Neural progenitor cell (in vitro differentiated cells): ENCODE data around the gene BMP2K. TPM values are rescaled to one million over a fixed set of nuclear protein-coding genes. Genes with fewer than 3 reads are reported as not detected.
"Not testable (repeated sequence)": the region's sequence is repeated elsewhere in the genome, so short reads cannot be mapped to it uniquely, and the experiment has no call there.

Experiments
- DNase-seq: peaks from one replicate; pipeline ENCODE4 v3.0.0-alpha.2; 2016; ENCODE audit warnings: low spot score
- H2AFZ ChIP-seq: fragments of 200-600 bp; sonication (generic); replicated peaks from 2 replicates; pipeline ENCODE4 v1.6.1; 2016; ENCODE audit warnings: antibody characterized with exemption
- H3F3A ChIP-seq: fragments of 200-600 bp; sonication (generic); 2 replicates; pipeline ENCODE4 v1.6.1; 2016; ENCODE audit warnings: antibody characterized with exemption, low read depth
- H3K27ac ChIP-seq: fragments of 200-600 bp; sonication (generic); 2 replicates; pipeline ENCODE4 v1.5.1; 2016; ENCODE audit warnings: mild to moderate bottlenecking
- H3K27me3 ChIP-seq: fragments of 200-600 bp; sonication (generic); 2 replicates; pipeline ENCODE4 v1.6.1; 2016; ENCODE audit warnings: mild to moderate bottlenecking, moderate library complexity
- H3K36me3 ChIP-seq: fragments of 200-600 bp; sonication (generic); 2 replicates; pipeline ENCODE4 v1.5.1; 2016
- H3K4me1 ChIP-seq: fragments of 200-600 bp; sonication (generic); 2 replicates; pipeline ENCODE4 v1.6.1; 2016; ENCODE audit warnings: mixed run types
- H3K4me2 ChIP-seq: fragments of 200-600 bp; sonication (generic); 2 replicates; pipeline ENCODE4 v1.6.1; 2016
- H3K4me3 ChIP-seq: fragments of 200-600 bp; sonication (generic); 2 replicates; pipeline ENCODE4 v1.5.1; 2016
- H3K79me2 ChIP-seq: fragments of 200-600 bp; sonication (generic); 2 replicates; pipeline ENCODE4 v1.6.1; 2016; ENCODE audit warnings: low read depth
- H3K9ac ChIP-seq: fragments of 200-600 bp; sonication (generic); 2 replicates; pipeline ENCODE4 v1.6.1; 2016
- H3K9me3 ChIP-seq: fragments of 200-600 bp; sonication (generic); 2 replicates; pipeline ENCODE4 v1.5.1; 2016; ENCODE audit warnings: low read depth
- H4K20me1 ChIP-seq: fragments of 200-600 bp; sonication (generic); 2 replicates; pipeline ENCODE4 v1.6.1; 2016; ENCODE audit warnings: low read depth
- H3K27ac Mint-ChIP-seq: 3 replicates; pipeline ENCODE4 v1.8.0; 2021; ENCODE audit warnings: mixed read lengths
- H3K27me3 Mint-ChIP-seq: 2 replicates; pipeline ENCODE4 v1.8.0; 2022; ENCODE audit warnings: low read depth, mild to moderate bottlenecking, inconsistent platforms, moderate library complexity, mixed read lengths; ENCODE audit not compliant: insufficient read depth
- H3K36me3 Mint-ChIP-seq: 3 replicates; pipeline ENCODE4 v1.8.0; 2021; ENCODE audit warnings: mixed read lengths
- H3K4me1 Mint-ChIP-seq: 3 replicates; pipeline ENCODE4 v1.8.0; 2021; ENCODE audit warnings: mixed read lengths
- H3K4me3 Mint-ChIP-seq: 3 replicates; pipeline ENCODE4 v1.8.0; 2021; ENCODE audit warnings: mild to moderate bottlenecking, moderate library complexity, mixed read lengths
- H3K9me3 Mint-ChIP-seq: 3 replicates; pipeline ENCODE4 v1.8.0; 2020; ENCODE audit warnings: mixed read lengths
- CTCF ChIP-seq: fragments of 200-600 bp; sonication (generic); IDR thresholded peaks from 2 replicates; pipeline ENCODE4 v1.5.1; 2017; ENCODE audit warnings: antibody characterized with exemption, mild to moderate bottlenecking
- EZH2 ChIP-seq: fragments of 200-600 bp; sonication (generic); IDR thresholded peaks from 2 replicates; pipeline ENCODE4 v1.6.1; 2017; ENCODE audit warnings: antibody characterized with exemption, mild to moderate bottlenecking, moderate library complexity
- EZH2phosphoT487 ChIP-seq: fragments of 200-600 bp; sonication (generic); IDR thresholded peaks from 2 replicates; pipeline ENCODE4 v1.6.1; 2017; ENCODE audit warnings: antibody characterized with exemption
- total RNA-seq: library from RNA; depleted of rRNA; stranded (reverse); fragments of >200 nt; gene quantifications from 2 replicates; pipeline ENCODE4 v1.2.3, GENCODE V29; 2015; ENCODE audit warnings: low replicate concordance

The BMP2K gene
- total RNA-seq, 1 donor from 2014 or later = 62.0 TPM

GRCh38 chr4:78863991-78864390 lies 87.8 kb downstream of the BMP2K start:
- no peaks in the 10 kb centered on the region for H3K9me3 ChIP-seq
- no peaks in the 10 kb centered on the region for H3K4me1 ChIP-seq
- H3K4me3 ChIP-seq = no peak overlapping the region
- H3K4me3 Mint-ChIP-seq = no peak overlapping the region
- peaks cover 7% of the 10 kb centered on the region for H3K36me3 Mint-ChIP-seq
- H4K20me1 ChIP-seq = no peaks in the 10 kb centered on the region
- peaks cover 5% of the 10 kb centered on the region for H3F3A ChIP-seq
- peaks cover 17% of the 10 kb centered on the region for H3K36me3 ChIP-seq
- DNase-seq = no peak
- no peaks in the 10 kb centered on the region for H3K79me2 ChIP-seq
- no peak overlapping the region for H2AFZ ChIP-seq
- TF ChIP-seq CTCF = no peak
- TF ChIP-seq EZH2 = no peak
- TF ChIP-seq EZH2phosphoT487 = no peak
- no peaks in the 10 kb centered on the region for H3K9me3 Mint-ChIP-seq
- no peak overlapping the region for H3K9ac ChIP-seq
- H3K27me3 ChIP-seq = no peaks in the 10 kb centered on the region
- H3K27ac Mint-ChIP-seq = no peak overlapping the region
- H3K27ac ChIP-seq = no peak overlapping the region
- no peak overlapping the region for H3K4me2 ChIP-seq
- no peaks in the 10 kb centered on the region for H3K27me3 Mint-ChIP-seq
- H3K4me1 Mint-ChIP-seq = no peaks in the 10 kb centered on the region

GRCh38 chr4:78864405-78865024 lies 88.4 kb downstream of the BMP2K start:
- H3K27ac Mint-ChIP-seq = no peak overlapping the region
- Histone ChIP-seq H3K4me3 (no peak overlapping the region), H3K4me2 (no peak overlapping the region), H3K27me3 (no peaks in the 10 kb centered on the region), H3K9me3 (no peaks in the 10 kb centered on the region), H3K36me3 (peaks cover 17% of the 10 kb centered on the region), H3K9ac (no peak overlapping the region), H2AFZ (no peak overlapping the region), H3K27ac (no peak overlapping the region), H3K79me2 (no peaks in the 10 kb centered on the region), H3F3A (peaks cover 5% of the 10 kb centered on the region), H4K20me1 (no peaks in the 10 kb centered on the region), H3K4me1 (no peaks in the 10 kb centered on the region)
- H3K4me3 Mint-ChIP-seq = no peak overlapping the region
- no peaks in the 10 kb centered on the region for H3K4me1 Mint-ChIP-seq
- peaks cover 7% of the 10 kb centered on the region for H3K36me3 Mint-ChIP-seq
- no peaks in the 10 kb centered on the region for H3K27me3 Mint-ChIP-seq
- DNase-seq = peak; percentile 70
- TF ChIP-seq EZH2phosphoT487 (no peak), EZH2 (no peak), CTCF (peak; percentile 87)
- no peaks in the 10 kb centered on the region for H3K9me3 Mint-ChIP-seq

DNA sequence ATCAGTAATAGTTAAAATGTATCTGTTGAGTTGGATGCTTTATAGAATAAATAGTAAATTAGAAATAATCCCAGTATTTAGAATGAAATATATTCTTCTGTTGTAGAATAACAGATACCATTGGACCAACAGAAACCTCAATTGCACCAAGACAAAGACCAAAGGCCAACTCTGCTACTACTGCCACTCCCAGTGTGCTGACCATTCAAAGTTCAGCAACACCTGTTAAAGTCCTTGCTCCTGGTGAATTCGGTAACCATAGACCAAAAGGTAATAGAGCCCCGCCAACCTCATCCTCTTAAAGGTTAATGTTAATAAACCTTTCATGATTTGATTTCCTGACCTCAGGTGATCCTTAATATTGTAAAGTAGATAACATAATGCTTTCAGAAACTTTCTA lies 89.3 kb downstream of the BMP2K start:
- no peak for DNase-seq
- H3K27me3 ChIP-seq = no peaks in the 10 kb centered on the region
- no peak overlapping the region for H2AFZ ChIP-seq
- Mint-ChIP-seq H3K27ac (no peak overlapping the region), H3K36me3 (peaks cover 5% of the 10 kb centered on the region), H3K27me3 (no peaks in the 10 kb centered on the region), H3K9me3 (no peaks in the 10 kb centered on the region), H3K4me1 (no peaks in the 10 kb centered on the region), H3K4me3 (no peak overlapping the region)
- H4K20me1 ChIP-seq = no peaks in the 10 kb centered on the region
- no peaks in the 10 kb centered on the region for H3K9me3 ChIP-seq
- peaks cover 14% of the 10 kb centered on the region for H3K36me3 ChIP-seq
- H3K9ac ChIP-seq = no peak overlapping the region
- no peak overlapping the region for H3K4me2 ChIP-seq
- H3K4me1 ChIP-seq = no peaks in the 10 kb centered on the region
- H3F3A ChIP-seq = peaks cover 5% of the 10 kb centered on the region
- H3K27ac ChIP-seq = no peak overlapping the region
- H3K79me2 ChIP-seq = no peaks in the 10 kb centered on the region
- no peak for TF ChIP-seq EZH2
- TF ChIP-seq EZH2phosphoT487 = no peak
- no peak for TF ChIP-seq CTCF
- H3K4me3 ChIP-seq = no peak overlapping the region

- H3F3A ChIP-seq, H3K4me2 ChIP-seq, H3K79me2 ChIP-seq, H3K27me3 Mint-ChIP-seq, H3K9me3 ChIP-seq, H3K4me3 Mint-ChIP-seq, H2AFZ ChIP-seq, H3K27me3 ChIP-seq, H3K4me1 ChIP-seq, H3K9ac ChIP-seq, H3K4me1 Mint-ChIP-seq, H3K4me3 ChIP-seq, H3K27ac Mint-ChIP-seq, H4K20me1 ChIP-seq, H3K27ac ChIP-seq, DNase-seq, H3K9me3 Mint-ChIP-seq: not testable (repeated sequence)
- peaks cover 13% of the 10 kb centered on the region for H3K36me3 ChIP-seq
- peaks cover 23% of the 10 kb centered on the region for H3K36me3 Mint-ChIP-seq
Measured at GRCh38 chr4:78868712-78869111, 92.6 kb downstream of the BMP2K start.
